ENCODE measurements around the gene LIG3.

- TF ChIP-seq CTCF (conservative IDR thresholded peaks at IDR 0.05; ENCODE audit: low read depth in 2 of 2), result no peak
- no peak for TF ChIP-seq EZH2 (IDR thresholded peaks at IDR 0.05; ENCODE audit: low read depth, unreplicated experiment)
- no peak for TF ChIP-seq CREB1 (CRISPR knock-in tag; IDR thresholded peaks at IDR 0.05; ENCODE audit: low read depth)
- no peak for TF ChIP-seq JUNB (IDR thresholded peaks at IDR 0.05; ENCODE audit: unreplicated experiment)
- TF ChIP-seq REST (IDR thresholded peaks at IDR 0.05; ENCODE audit: unreplicated experiment), result no peak
- TF ChIP-seq POLR2AphosphoS5 (IDR thresholded peaks at IDR 0.05; ENCODE audit: low read depth), result no peak
- no peak for TF ChIP-seq ZNF114 (CRISPR knock-in tag; IDR thresholded peaks at IDR 0.05)
- TF ChIP-seq EZH2phosphoT487 (IDR thresholded peaks at IDR 0.05; ENCODE audit: unreplicated experiment), result no peak
- no peak for TF ChIP-seq NANOG (IDR thresholded peaks at IDR 0.05; ENCODE audit: borderline replicate concordance)
- TF ChIP-seq STAT1 (IDR thresholded peaks at IDR 0.05; ENCODE audit: unreplicated experiment), result no peak
- TF ChIP-seq ZNF331 (CRISPR knock-in tag; IDR thresholded peaks at IDR 0.05; ENCODE audit: low read depth), result no peak
Measured at GRCh38 chr17:35052780-35053179, 72.5 kb downstream of the LIG3 start.
